NB4 (cell line): Measurements from ENCODE around the gene STPG4.
"Not testable (repeated sequence)": the region's sequence is repeated elsewhere in the genome, so short reads cannot be mapped to it uniquely, and the experiment has no call there.

ENCODE experiments used
- DNase-seq: peaks from one replicate; pipeline ENCODE4 v3.0.0; 2010; ENCODE audit warnings: low read depth
- H3K4me3 ChIP-seq: one replicate; pipeline ENCODE4 v1.5.1; 2011; ENCODE audit warnings: mild to moderate bottlenecking, low read depth, low read length, moderate library complexity
- MYC ChIP-seq: IDR thresholded peaks from 2 replicates; pipeline ENCODE4 v1.6.1; 2011; ENCODE audit warnings: low read depth, low read length
- POLR2A ChIP-seq: IDR thresholded peaks from 2 replicates; pipeline ENCODE4 v1.6.1; 2011; ENCODE audit warnings: mild to moderate bottlenecking; ENCODE audit not compliant: insufficient read length; ENCODE audit errors: extremely low read depth
- TF ChIP-seq, protein P1 (sequence below): IDR thresholded peaks from one replicate; pipeline ENCODE4 v1.5.1; 2012; ENCODE audit warnings: low read depth, low read length
- TF ChIP-seq, protein P2 (sequence below): IDR thresholded peaks from 2 replicates; pipeline ENCODE4 v1.6.1; 2011; ENCODE audit warnings: low read depth, low read length

STPG4 gene

GRCh38 chr2:47129191-47129706 lies 25.9 kb downstream of the STPG4 start:
- TF ChIP-seq, protein P1, sequence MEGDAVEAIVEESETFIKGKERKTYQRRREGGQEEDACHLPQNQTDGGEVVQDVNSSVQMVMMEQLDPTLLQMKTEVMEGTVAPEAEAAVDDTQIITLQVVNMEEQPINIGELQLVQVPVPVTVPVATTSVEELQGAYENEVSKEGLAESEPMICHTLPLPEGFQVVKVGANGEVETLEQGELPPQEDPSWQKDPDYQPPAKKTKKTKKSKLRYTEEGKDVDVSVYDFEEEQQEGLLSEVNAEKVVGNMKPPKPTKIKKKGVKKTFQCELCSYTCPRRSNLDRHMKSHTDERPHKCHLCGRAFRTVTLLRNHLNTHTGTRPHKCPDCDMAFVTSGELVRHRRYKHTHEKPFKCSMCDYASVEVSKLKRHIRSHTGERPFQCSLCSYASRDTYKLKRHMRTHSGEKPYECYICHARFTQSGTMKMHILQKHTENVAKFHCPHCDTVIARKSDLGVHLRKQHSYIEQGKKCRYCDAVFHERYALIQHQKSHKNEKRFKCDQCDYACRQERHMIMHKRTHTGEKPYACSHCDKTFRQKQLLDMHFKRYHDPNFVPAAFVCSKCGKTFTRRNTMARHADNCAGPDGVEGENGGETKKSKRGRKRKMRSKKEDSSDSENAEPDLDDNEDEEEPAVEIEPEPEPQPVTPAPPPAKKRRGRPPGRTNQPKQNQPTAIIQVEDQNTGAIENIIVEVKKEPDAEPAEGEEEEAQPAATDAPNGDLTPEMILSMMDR = no peak
- TF ChIP-seq MYC (no peak), POLR2A (no peak)
- TF ChIP-seq, protein P2, sequence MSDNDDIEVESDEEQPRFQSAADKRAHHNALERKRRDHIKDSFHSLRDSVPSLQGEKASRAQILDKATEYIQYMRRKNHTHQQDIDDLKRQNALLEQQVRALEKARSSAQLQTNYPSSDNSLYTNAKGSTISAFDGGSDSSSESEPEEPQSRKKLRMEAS = no peak
- no peak overlapping the region for H3K4me3 ChIP-seq
- DNase-seq = no peak

- DNase-seq = no peak
- no peak overlapping the region for H3K4me3 ChIP-seq
- no peak for TF ChIP-seq POLR2A
- TF ChIP-seq MYC = no peak
- TF ChIP-seq, protein P1 = no peak
- TF ChIP-seq, protein P2 = no peak
These were observed 26.4 kb downstream of the STPG4 start for GRCh38 chr2:47128705-47129104.

DNA sequence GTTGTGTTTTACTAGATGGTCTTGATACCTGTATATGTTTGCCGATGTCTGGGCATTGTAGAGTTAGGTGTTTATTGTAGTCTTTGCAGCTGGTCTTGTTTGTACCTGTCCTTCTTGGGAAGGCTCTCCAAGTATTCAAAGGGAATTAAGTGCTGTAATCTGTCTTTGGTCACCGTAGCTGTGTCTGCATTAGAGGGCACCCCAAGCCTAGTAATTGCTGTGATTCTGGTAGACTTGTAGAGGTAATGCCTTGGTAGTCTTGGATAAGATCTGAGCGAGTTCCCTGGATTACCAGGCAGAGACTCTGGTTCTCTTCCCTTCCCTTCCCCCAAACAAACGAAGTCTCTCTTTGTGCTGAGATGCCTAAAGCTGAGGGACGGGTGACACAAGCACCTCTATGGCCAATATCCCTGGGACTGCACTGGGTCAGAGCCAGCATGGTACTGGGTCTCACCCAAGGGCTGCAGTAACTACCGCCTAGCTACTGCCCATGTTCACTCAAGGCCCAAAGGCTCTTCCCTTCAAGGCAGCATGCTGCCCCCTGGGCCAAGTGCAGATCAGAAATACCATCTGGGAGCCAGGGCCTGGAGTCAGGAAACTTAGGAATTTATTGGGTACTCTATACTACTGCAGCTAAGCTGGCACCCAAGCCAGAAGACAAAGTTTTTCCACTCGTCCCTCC lies 27.1 kb downstream of the STPG4 start:
- no peak overlapping the region for H3K4me3 ChIP-seq
- DNase-seq = peak; percentile 16
- TF ChIP-seq, protein P1 = no peak
- TF ChIP-seq MYC = no peak
- TF ChIP-seq POLR2A = no peak
- TF ChIP-seq, protein P2 = no peak

DNA sequence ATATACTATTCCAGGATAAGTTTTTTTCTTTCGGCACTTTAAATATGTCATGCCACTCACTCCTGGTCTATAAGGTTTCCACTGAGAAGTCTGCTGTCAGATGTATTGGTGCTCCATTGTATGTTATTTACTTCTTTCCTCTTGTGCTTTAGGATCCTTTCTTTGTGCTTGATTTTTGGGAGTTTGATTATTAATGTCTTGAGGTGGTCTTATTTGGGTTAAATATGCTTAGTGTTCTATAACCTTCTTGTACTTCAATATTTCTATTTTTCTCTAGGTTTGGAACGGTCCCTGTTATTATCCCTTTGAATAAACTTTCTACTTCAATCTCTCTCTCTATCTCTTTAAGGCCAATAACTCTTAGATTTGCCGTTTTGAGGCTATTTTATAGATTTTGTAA lies 28.3 kb downstream of the STPG4 start:
- DNase-seq = no peak
- TF ChIP-seq POLR2A (no peak), MYC (no peak)
- TF ChIP-seq, protein P2 = no peak
- TF ChIP-seq, protein P1 = no peak
- H3K4me3 ChIP-seq = no peak overlapping the region

- not testable (repeated sequence) for DNase-seq, H3K4me3 ChIP-seq
These were observed 30.4 kb downstream of the STPG4 start for GRCh38 chr2:47124740-47125139.

DNA sequence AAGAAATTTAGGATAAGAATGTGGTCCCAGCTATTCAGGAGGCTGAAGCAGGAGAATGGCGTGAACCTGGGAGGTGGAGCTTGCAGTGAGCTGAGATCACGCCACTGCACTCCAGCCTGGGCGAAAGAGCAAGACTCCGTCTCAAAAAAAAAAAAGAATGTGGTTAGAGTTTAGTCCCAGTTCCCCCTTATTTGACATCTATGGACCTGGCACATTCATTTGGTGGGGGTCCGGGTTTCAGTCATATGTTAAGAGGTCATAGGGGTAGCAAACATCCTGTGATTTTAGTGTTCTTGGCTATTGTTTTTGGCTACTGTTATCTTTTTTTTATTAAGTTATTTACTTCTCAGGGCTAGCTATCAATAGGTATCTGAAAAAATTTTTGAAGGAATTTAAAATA lies 34.7 kb downstream of the STPG4 start:
- DNase-seq, H3K4me3 ChIP-seq: not testable (repeated sequence)

- H3K4me3 ChIP-seq = no peak overlapping the region
- TF ChIP-seq POLR2A (no peak), MYC (no peak)
- TF ChIP-seq, protein P1 = no peak
- TF ChIP-seq, protein P2 = no peak
- no peak for DNase-seq
These were observed 36.1 kb downstream of the STPG4 start for GRCh38 chr2:47119001-47119400.
